GM06990 (cell line): ENCODE measurements around the gene GRIA4.

Experiments used
- DNase-seq: peaks from one replicate; pipeline ENCODE4 v3.0.0-alpha.2; 2011; ENCODE audit not compliant: insufficient read length; ENCODE audit errors: extremely low read depth
- H3K27me3 ChIP-seq: replicated peaks from 2 replicates; pipeline ENCODE4 v1.6.0; 2011; ENCODE audit warnings: low read length; ENCODE audit not compliant: control insufficient read depth, insufficient read depth
- H3K36me3 ChIP-seq: 2 replicates; pipeline ENCODE4 v1.5.1; 2011; ENCODE audit warnings: low read length; ENCODE audit not compliant: control insufficient read depth, insufficient read depth
- H3K4me3 ChIP-seq: replicated peaks from 2 replicates; pipeline ENCODE4 v1.5.1; 2011; ENCODE audit warnings: low read depth, mild to moderate bottlenecking, control low read depth, low read length
- TF ChIP-seq, protein P1 (sequence below): IDR thresholded peaks from 2 replicates; pipeline ENCODE4 v1.5.1; 2011; ENCODE audit warnings: low read length, control low read depth, mild to moderate bottlenecking, inconsistent platforms; ENCODE audit not compliant: insufficient read depth, poor library complexity, severe bottlenecking

GRIA4 gene

DNA sequence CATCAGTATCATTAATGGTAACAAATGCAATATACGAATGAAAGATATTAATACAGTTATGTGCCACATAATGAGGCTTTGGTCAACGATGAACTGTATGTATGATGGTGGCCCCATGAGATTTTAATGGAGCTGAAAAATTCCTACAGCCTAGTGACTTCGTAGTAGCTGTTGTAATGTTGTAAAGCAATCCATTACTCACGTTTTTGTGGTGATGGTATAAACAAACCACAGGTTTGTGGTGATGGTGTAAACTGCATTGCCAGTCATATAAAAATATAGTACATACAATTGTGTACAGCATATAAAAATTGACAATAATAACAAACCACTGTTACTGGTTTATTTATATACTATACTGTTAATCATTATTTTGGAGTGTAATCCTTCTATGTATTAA, 27.4 kb upstream of the GRIA4 start:
- TF ChIP-seq, protein P1, sequence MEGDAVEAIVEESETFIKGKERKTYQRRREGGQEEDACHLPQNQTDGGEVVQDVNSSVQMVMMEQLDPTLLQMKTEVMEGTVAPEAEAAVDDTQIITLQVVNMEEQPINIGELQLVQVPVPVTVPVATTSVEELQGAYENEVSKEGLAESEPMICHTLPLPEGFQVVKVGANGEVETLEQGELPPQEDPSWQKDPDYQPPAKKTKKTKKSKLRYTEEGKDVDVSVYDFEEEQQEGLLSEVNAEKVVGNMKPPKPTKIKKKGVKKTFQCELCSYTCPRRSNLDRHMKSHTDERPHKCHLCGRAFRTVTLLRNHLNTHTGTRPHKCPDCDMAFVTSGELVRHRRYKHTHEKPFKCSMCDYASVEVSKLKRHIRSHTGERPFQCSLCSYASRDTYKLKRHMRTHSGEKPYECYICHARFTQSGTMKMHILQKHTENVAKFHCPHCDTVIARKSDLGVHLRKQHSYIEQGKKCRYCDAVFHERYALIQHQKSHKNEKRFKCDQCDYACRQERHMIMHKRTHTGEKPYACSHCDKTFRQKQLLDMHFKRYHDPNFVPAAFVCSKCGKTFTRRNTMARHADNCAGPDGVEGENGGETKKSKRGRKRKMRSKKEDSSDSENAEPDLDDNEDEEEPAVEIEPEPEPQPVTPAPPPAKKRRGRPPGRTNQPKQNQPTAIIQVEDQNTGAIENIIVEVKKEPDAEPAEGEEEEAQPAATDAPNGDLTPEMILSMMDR: no peak
- no peak for DNase-seq
- no peaks in the 10 kb centered on the region for H3K27me3 ChIP-seq
- H3K4me3 ChIP-seq: no peak overlapping the region
- no peaks in the 10 kb centered on the region for H3K36me3 ChIP-seq

DNA sequence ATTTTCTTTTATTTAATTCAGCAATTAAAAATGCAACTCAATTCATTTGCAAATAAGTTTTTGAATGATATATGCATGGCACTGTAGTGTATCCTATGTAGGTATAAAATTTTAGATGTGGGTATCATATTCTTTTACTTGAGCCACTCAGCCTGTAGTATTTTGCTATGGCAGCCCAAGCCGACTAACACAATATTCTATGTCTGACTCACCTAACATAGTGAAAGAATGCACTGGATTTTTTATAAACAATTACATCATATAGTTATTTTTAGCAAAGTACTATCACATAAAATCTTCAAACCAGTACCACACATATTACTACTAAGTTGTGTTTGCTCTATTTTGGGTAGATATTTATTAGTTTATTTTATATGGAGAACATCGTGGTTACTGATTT, 21.9 kb upstream of the GRIA4 start:
- H3K27me3 ChIP-seq: no peaks in the 10 kb centered on the region
- TF ChIP-seq, protein P1: no peak
- no peak overlapping the region for H3K4me3 ChIP-seq
- DNase-seq: no peak
- no peaks in the 10 kb centered on the region for H3K36me3 ChIP-seq

DNA sequence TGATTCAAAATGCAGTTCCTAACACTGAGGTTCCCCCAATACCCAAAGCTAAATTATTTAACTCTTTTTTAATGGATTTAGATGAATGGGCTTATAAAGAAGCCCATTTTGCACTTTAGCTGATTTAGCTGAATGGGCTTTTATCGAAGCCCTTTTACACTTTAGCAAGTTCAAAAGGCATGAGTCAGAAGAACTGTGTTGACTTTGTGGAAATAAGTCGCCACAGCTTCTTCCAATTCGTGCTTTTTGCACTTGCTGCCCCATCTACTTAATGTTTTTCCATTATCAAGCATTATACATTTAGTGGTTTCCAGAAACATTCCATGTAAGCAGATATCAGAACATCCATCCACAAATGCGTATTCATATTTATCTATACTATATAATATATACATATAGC, 20.5 kb upstream of the GRIA4 start:
- Histone ChIP-seq H3K27me3 (no peaks in the 10 kb centered on the region), H3K4me3 (no peak overlapping the region), H3K36me3 (no peaks in the 10 kb centered on the region)
- no peak for DNase-seq
- TF ChIP-seq, protein P1: no peak

DNA sequence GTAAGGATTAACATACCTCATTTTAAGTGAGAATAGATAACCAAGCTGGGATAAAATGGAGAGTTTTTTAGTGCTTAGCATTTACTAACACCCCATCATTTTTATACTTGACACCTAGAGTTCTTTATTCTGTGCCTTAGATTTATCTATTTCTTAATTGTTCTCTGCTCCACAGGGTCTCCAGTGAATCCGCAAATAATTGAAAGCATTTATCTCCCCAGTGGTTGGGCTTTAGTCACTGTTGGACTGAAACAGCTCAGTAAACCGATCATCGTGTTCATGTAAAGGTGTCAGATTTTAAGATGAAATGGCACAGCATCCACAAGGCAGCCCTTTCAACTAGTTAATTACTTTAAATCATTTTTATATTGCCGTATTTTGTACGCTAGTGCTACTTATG, 17.8 kb upstream of the GRIA4 start:
- TF ChIP-seq, protein P1: no peak
- Histone ChIP-seq H3K4me3 (no peak overlapping the region), H3K27me3 (no peaks in the 10 kb centered on the region), H3K36me3 (no peaks in the 10 kb centered on the region)
- no peak for DNase-seq

DNA sequence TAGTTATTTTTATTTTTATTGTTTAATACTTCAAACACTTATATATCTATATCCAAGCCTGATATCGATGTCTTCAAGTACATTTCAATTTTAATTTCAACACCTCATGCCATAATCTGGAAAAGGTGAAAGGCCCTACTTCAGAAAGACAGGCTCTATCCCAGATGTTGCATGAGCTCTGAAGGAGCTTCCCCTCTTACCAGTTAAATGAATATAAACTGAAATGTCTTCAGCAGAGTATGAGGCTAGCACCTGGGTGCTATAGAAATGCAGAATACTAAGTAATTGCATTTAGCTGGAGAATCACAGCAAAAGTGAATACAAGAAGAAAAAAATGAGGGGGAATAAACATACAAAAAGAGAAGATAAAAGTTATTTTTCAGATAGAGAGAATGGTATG, 11.5 kb upstream of the GRIA4 start:
- Histone ChIP-seq H3K36me3 (no peaks in the 10 kb centered on the region), H3K4me3 (no peak overlapping the region), H3K27me3 (no peaks in the 10 kb centered on the region)
- no peak for DNase-seq
- TF ChIP-seq, protein P1: no peak

DNA sequence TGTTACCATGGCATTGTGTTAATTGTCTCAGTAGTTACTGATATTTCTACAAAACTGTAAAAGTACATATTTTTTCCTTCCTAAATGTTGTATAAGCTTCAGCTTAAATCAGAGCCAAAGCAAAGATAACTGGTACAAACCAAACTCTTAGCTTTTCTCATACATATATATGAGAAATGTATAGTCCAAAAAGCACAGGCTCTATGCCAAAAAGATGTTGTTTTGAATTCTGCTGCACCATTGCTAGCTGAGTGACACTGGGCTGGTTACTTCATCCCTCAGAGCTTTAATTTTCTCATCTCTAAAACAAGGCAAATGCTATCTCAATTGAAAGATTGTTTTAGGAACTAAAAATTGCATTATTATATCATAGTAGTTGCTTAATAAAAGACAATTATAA, 6.7 kb upstream of the GRIA4 start:
- no peak for DNase-seq
- Histone ChIP-seq H3K4me3 (no peak overlapping the region), H3K27me3 (no peaks in the 10 kb centered on the region), H3K36me3 (no peaks in the 10 kb centered on the region)
- TF ChIP-seq, protein P1: no peak
